CD14-positive monocyte (primary cell): Measurements from ENCODE around the gene MUC15. TPM values are rescaled to one million over a fixed set of nuclear protein-coding genes. Genes with fewer than 3 reads are reported as not detected.

Experiments
- DNase-seq, 3 donors: peaks; one replicate each; pipeline ENCODE4 v3.0.0-alpha.2; 2011 to 2022
- H2AFZ ChIP-seq: 2 replicates; pipeline ENCODE4 v1.6.0; 2012; ENCODE audit warnings: mild to moderate bottlenecking, low read depth, low read length, inconsistent platforms; ENCODE audit not compliant: insufficient read depth, poor library complexity, severe bottlenecking
- H3K27ac ChIP-seq, 2 donors: 1 replicate in 1 of 2; 2 replicates in 1 of 2; pipeline ENCODE4 v1.5.1; 2012 to 2013; ENCODE audit warnings: low read length in 2 of 2, control low read depth in 1 of 2, inconsistent platforms in 1 of 2, low read depth in 1 of 2, mild to moderate bottlenecking in 1 of 2
- H3K27me3 ChIP-seq, 2 donors: one replicate each; pipeline versions ENCODE4 v1.6.0 to v1.6.1; 2011 to 2013; ENCODE audit warnings: low read length in 2 of 2; ENCODE audit not compliant: control insufficient read depth in 2 of 2, insufficient read depth in 2 of 2
- H3K36me3 ChIP-seq, 2 donors: replicated peaks in 1 of 2; 1 replicate in 1 of 2; 2 replicates in 1 of 2; pipeline versions ENCODE4 v1.5.1 to v1.6.1; 2012 to 2013; ENCODE audit warnings: low read length in 2 of 2, control low read depth in 1 of 2, inconsistent platforms in 1 of 2, mild to moderate bottlenecking in 1 of 2; ENCODE audit not compliant: insufficient read depth in 2 of 2, control insufficient read depth in 1 of 2
- H3K4me1 ChIP-seq, 2 donors: 1 replicate in 1 of 2; 2 replicates in 1 of 2; pipeline versions ENCODE4 v1.5.1 to v1.6.1; 2012 to 2013; ENCODE audit warnings: low read length in 2 of 2, control low read depth in 1 of 2, inconsistent platforms in 1 of 2, mild to moderate bottlenecking in 1 of 2, moderate library complexity in 1 of 2; ENCODE audit not compliant: insufficient read depth in 2 of 2, control insufficient read depth in 1 of 2
- H3K4me2 ChIP-seq: replicated peaks from 2 replicates; pipeline ENCODE3; 2012; ENCODE audit warnings: low read length, moderate library complexity, mild to moderate bottlenecking; ENCODE audit not compliant: poor library complexity, severe bottlenecking; ENCODE audit errors: extremely low read depth
- H3K4me3 ChIP-seq, 3 experiments: fragments of 200-600 bp in 1 of 3; sonication (generic) in 1 of 3; replicated peaks in 1 of 3; 1 replicate in 2 of 3; 2 replicates in 1 of 3; pipeline ENCODE4 v1.5.1; 2011 to 2013; ENCODE audit warnings: low read length in 3 of 3, mild to moderate bottlenecking in 3 of 3, control low read depth in 2 of 3, low read depth in 2 of 3, inconsistent platforms in 1 of 3, moderate library complexity in 1 of 3
- H3K79me2 ChIP-seq: 2 replicates; pipeline ENCODE4 v1.6.0; 2012; ENCODE audit warnings: mild to moderate bottlenecking, control low read depth, inconsistent platforms, low read length, moderate library complexity; ENCODE audit not compliant: insufficient read depth
- H3K9ac ChIP-seq: 2 replicates; pipeline ENCODE4 v1.6.0; 2017; ENCODE audit warnings: low read length, mild to moderate bottlenecking; ENCODE audit not compliant: insufficient read depth, poor library complexity, severe bottlenecking
- H3K9me3 ChIP-seq, 2 donors: replicated peaks in 1 of 2; 1 replicate in 1 of 2; 2 replicates in 1 of 2; pipeline versions ENCODE4 v1.5.1 to v1.6.1; 2012 to 2013; ENCODE audit warnings: low read length in 2 of 2, control low read depth in 1 of 2; ENCODE audit not compliant: control insufficient read depth in 1 of 2, insufficient read depth in 1 of 2
- H4K20me1 ChIP-seq: 2 replicates; pipeline ENCODE4 v1.6.0; 2012; ENCODE audit warnings: mild to moderate bottlenecking, low read length, control low read depth, moderate library complexity; ENCODE audit not compliant: insufficient read depth
- H3K27ac Mint-ChIP-seq, 7 donors: one replicate each; pipeline ENCODE4 v1.8.0; 2020; ENCODE audit warnings: mild to moderate bottlenecking in 7 of 7, mixed read lengths in 7 of 7, moderate library complexity in 6 of 7, inconsistent platforms in 2 of 7
- H3K27me3 Mint-ChIP-seq, 3 donors: one replicate each; pipeline ENCODE4 v1.8.0; 2021 to 2022; ENCODE audit warnings: low read depth in 3 of 3, mild to moderate bottlenecking in 3 of 3, mixed read lengths in 3 of 3, moderate library complexity in 3 of 3, inconsistent platforms in 1 of 3
- H3K36me3 Mint-ChIP-seq, 2 donors: one replicate each; pipeline ENCODE4 v1.8.0; 2020; ENCODE audit warnings: mixed read lengths in 2 of 2, inconsistent platforms in 1 of 2, mild to moderate bottlenecking in 1 of 2
- H3K4me1 Mint-ChIP-seq: one replicate; pipeline ENCODE4 v1.8.0; 2020; ENCODE audit warnings: mild to moderate bottlenecking, mixed read lengths
- H3K4me3 Mint-ChIP-seq, 2 donors: one replicate each; pipeline ENCODE4 v1.8.0; 2020; ENCODE audit warnings: mild to moderate bottlenecking in 2 of 2, mixed read lengths in 2 of 2, moderate library complexity in 1 of 2
- H3K9me3 Mint-ChIP-seq, 7 donors: one replicate each; pipeline ENCODE4 v1.8.0; 2020 to 2022; ENCODE audit warnings: mixed read lengths in 7 of 7, mild to moderate bottlenecking in 6 of 7, moderate library complexity in 6 of 7, inconsistent platforms in 2 of 7
- CTCF ChIP-seq: fragments of 200-600 bp; IDR thresholded peaks from one replicate; pipeline ENCODE4 v1.8.0; 2022; ENCODE audit warnings: antibody characterized with exemption, mild to moderate bottlenecking
- WGBS: methylation state at CpG from one replicate; pipeline ENCODE4 v1.1.5; 2013; ENCODE audit warnings: missing lambda C conversion rate; ENCODE audit not compliant: insufficient coverage; 5-methylcytosine and 5-hydroxymethylcytosine counted together
- intact Hi-C, 2 donors: fragments of 100-400 bp; cut with micrococcal nuclease; formaldehyde crosslinking; loops; one replicate each; pipeline versions ENCODE4 v1.15.0 to v1.15.1; 2023
- polyA plus RNA-seq, 3 donors: library from polyadenylated mRNA; depleted of rRNA in 1 of 3; unstranded in 2 of 3; stranded (reverse) in 1 of 3; fragments of 300-500 nt in 2 of 3; fragments of >200 nt in 1 of 3; fragmentation: Illumina TruSeq in 2 of 3; gene quantifications; 1 replicate in 2 of 3; 2 replicates in 1 of 3; pipeline ENCODE4 v1.2.3, GENCODE V29; 2012 to 2021

MUC15 gene
- polyA plus RNA-seq, 3 donors = not detected

- H3K79me2 ChIP-seq = no peaks in the 10 kb centered on the region
- no peak overlapping the region for H3K9ac ChIP-seq
- H3K4me3 ChIP-seq = no peak overlapping the region
- no peaks in the 10 kb centered on the region for H3K27me3 ChIP-seq
- no peak overlapping the region for H2AFZ ChIP-seq
- H3K27ac Mint-ChIP-seq = no peak overlapping the region
- no peak overlapping the region for H3K27ac ChIP-seq
- no peaks in the 10 kb centered on the region for H3K4me1 Mint-ChIP-seq
- H3K27me3 Mint-ChIP-seq = no peaks in the 10 kb centered on the region
- no peak for TF ChIP-seq CTCF
- no peaks in the 10 kb centered on the region for H3K9me3 ChIP-seq
- no peaks in the 10 kb centered on the region for H3K36me3 ChIP-seq
- H3K4me2 ChIP-seq = no peak overlapping the region
- H3K36me3 Mint-ChIP-seq = no peaks in the 10 kb centered on the region
- no peaks in the 10 kb centered on the region for H3K4me1 ChIP-seq
- no peaks in the 10 kb centered on the region for H4K20me1 ChIP-seq
- H3K9me3 Mint-ChIP-seq = no peaks in the 10 kb centered on the region
- intact Hi-C loops = no loop called here
- no peak overlapping the region for H3K4me3 Mint-ChIP-seq
- WGBS = no CpG with 5 or more reads among the region's 2 CpGs
- DNase-seq = no peak
Measured at GRCh38 chr11:26553182-26553581, 18.9 kb downstream of the MUC15 start.

- intact Hi-C loops = no loop called here
- DNase-seq = no peak
- no peaks in the 10 kb centered on the region for H3K9me3 Mint-ChIP-seq
- H3K36me3 Mint-ChIP-seq = no peaks in the 10 kb centered on the region
- H3K27ac Mint-ChIP-seq = no peak overlapping the region
- H3K4me3 ChIP-seq = no peak overlapping the region
- no peak for TF ChIP-seq CTCF
- H3K27me3 ChIP-seq = no peaks in the 10 kb centered on the region
- no peak overlapping the region for H3K9ac ChIP-seq
- no peaks in the 10 kb centered on the region for H4K20me1 ChIP-seq
- no peak overlapping the region for H3K4me2 ChIP-seq
- no peaks in the 10 kb centered on the region for H3K36me3 ChIP-seq
- H3K9me3 ChIP-seq = no peaks in the 10 kb centered on the region
- no peaks in the 10 kb centered on the region for H3K4me1 Mint-ChIP-seq
- WGBS = no CpG with 5 or more reads among the region's 1 CpG
- no peaks in the 10 kb centered on the region for H3K27me3 Mint-ChIP-seq
- H3K79me2 ChIP-seq = no peaks in the 10 kb centered on the region
- no peak overlapping the region for H2AFZ ChIP-seq
- no peaks in the 10 kb centered on the region for H3K4me1 ChIP-seq
- H3K27ac ChIP-seq = no peak overlapping the region
- no peak overlapping the region for H3K4me3 Mint-ChIP-seq
Measured at GRCh38 chr11:26551186-26551801, 20.8 kb downstream of the MUC15 start.
